ENCODE measurements around the gene CPEB4. TPM values are rescaled to one million over a fixed set of nuclear protein-coding genes. Genes with fewer than 3 reads are reported as not detected.

The CPEB4 gene
- total RNA-seq, 2 donors from 2014 or later: 9.4 to 11.3 TPM

- H3K4me1 Mint-ChIP-seq: peaks cover 13% of the 10 kb centered on the region
- no peaks in the 10 kb centered on the region for H3K27me3 Mint-ChIP-seq (ENCODE audit: insufficient read depth)
- Histone ChIP-seq H3K9me3 (ENCODE audit: control insufficient read depth, low read length) (no peaks in the 10 kb centered on the region), H3K27me3 (ENCODE audit: control insufficient read depth, insufficient read depth, low read length, poor library complexity, severe bottlenecking) (no peaks in the 10 kb centered on the region), H3K4me1 (ENCODE audit: control insufficient read depth, insufficient read depth, low read length) (no peaks in the 10 kb centered on the region), H3K9ac (ENCODE audit: extremely low read depth, low read length, poor library complexity, severe bottlenecking) (no peak overlapping the region), H3K27ac (ENCODE audit: low read depth, low read length) (no peak overlapping the region), H3K36me3 (ENCODE audit: control insufficient read depth, insufficient read depth, low read length) (peaks cover 15% of the 10 kb centered on the region), H3K4me3 (ENCODE audit: low read length) (no peak overlapping the region)
- 81 to 85% methylated on average over 2 to 3 of the region's 3 CpGs for WGBS, 2 experiments (ENCODE audit: insufficient coverage in 1 of 2, insufficient read length in 1 of 2)
- H3K9me3 Mint-ChIP-seq: no peaks in the 10 kb centered on the region
- no peak for TF ChIP-seq CTCF (conservative IDR thresholded peaks at IDR 0.05)
- no peak for DNase-seq
- no peak overlapping the region for H3K27ac Mint-ChIP-seq
- no peaks in the 10 kb centered on the region for H3K36me3 Mint-ChIP-seq (ENCODE audit: low read depth)
- H3K4me3 Mint-ChIP-seq: no peak overlapping the region
Measured at GRCh38 chr5:173907686-173908371, 19.7 kb downstream of the CPEB4 start.

GRCh38 chr5:173909199-173909598 lies 21.1 kb downstream of the CPEB4 start:
- Histone ChIP-seq H3K4me3 (ENCODE audit: low read length) (no peak overlapping the region), H3K27me3 (ENCODE audit: control insufficient read depth, insufficient read depth, low read length, poor library complexity, severe bottlenecking) (no peaks in the 10 kb centered on the region), H3K9ac (ENCODE audit: extremely low read depth, low read length, poor library complexity, severe bottlenecking) (no peak overlapping the region), H3K4me1 (ENCODE audit: control insufficient read depth, insufficient read depth, low read length) (no peaks in the 10 kb centered on the region), H3K9me3 (ENCODE audit: control insufficient read depth, low read length) (no peaks in the 10 kb centered on the region), H3K27ac (ENCODE audit: low read depth, low read length) (no peak overlapping the region), H3K36me3 (ENCODE audit: control insufficient read depth, insufficient read depth, low read length) (peaks cover 15% of the 10 kb centered on the region)
- peaks cover 7% of the 10 kb centered on the region for H3K4me1 Mint-ChIP-seq
- H3K4me3 Mint-ChIP-seq: no peak overlapping the region
- no peaks in the 10 kb centered on the region for H3K9me3 Mint-ChIP-seq
- TF ChIP-seq CTCF (conservative IDR thresholded peaks at IDR 0.05): no peak
- no peak overlapping the region for H3K27ac Mint-ChIP-seq
- H3K27me3 Mint-ChIP-seq (ENCODE audit: insufficient read depth): no peaks in the 10 kb centered on the region
- H3K36me3 Mint-ChIP-seq (ENCODE audit: low read depth): no peaks in the 10 kb centered on the region
- no peak for DNase-seq
- 68 to 80% methylated on average over 1 to 2 of the region's 3 CpGs for WGBS, 2 experiments (ENCODE audit: insufficient coverage in 1 of 2, insufficient read length in 1 of 2)

GRCh38 chr5:173910215-173910614 lies 22.1 kb downstream of the CPEB4 start:
- 86% methylated on average over 3 of the region's 3 CpGs; no CpG with 5 or more reads in 1 of the 2 experiments for WGBS, 2 experiments (ENCODE audit: insufficient coverage in 1 of 2, insufficient read length in 1 of 2)
- H3K27me3 ChIP-seq (ENCODE audit: control insufficient read depth, insufficient read depth, low read length, poor library complexity, severe bottlenecking): no peaks in the 10 kb centered on the region
- H3K9ac ChIP-seq (ENCODE audit: extremely low read depth, low read length, poor library complexity, severe bottlenecking): no peak overlapping the region
- peaks cover 8% of the 10 kb centered on the region for H3K4me1 Mint-ChIP-seq
- no peak for TF ChIP-seq CTCF (conservative IDR thresholded peaks at IDR 0.05)
- no peak overlapping the region for H3K27ac Mint-ChIP-seq
- no peaks in the 10 kb centered on the region for H3K36me3 Mint-ChIP-seq (ENCODE audit: low read depth)
- no peak for DNase-seq
- H3K9me3 ChIP-seq (ENCODE audit: control insufficient read depth, low read length): no peaks in the 10 kb centered on the region
- no peak overlapping the region for H3K4me3 ChIP-seq (ENCODE audit: low read length)
- no peak overlapping the region for H3K27ac ChIP-seq (ENCODE audit: low read depth, low read length)
- no peaks in the 10 kb centered on the region for H3K4me1 ChIP-seq (ENCODE audit: control insufficient read depth, insufficient read depth, low read length)
- no peaks in the 10 kb centered on the region for H3K27me3 Mint-ChIP-seq (ENCODE audit: insufficient read depth)
- H3K36me3 ChIP-seq (ENCODE audit: control insufficient read depth, insufficient read depth, low read length): peaks cover 15% of the 10 kb centered on the region
- H3K9me3 Mint-ChIP-seq: no peaks in the 10 kb centered on the region
- H3K4me3 Mint-ChIP-seq: no peak overlapping the region

Measured in endodermal cell (in vitro differentiated cells).